WTC11 (cell line): Measurements from ENCODE around the gene MINDY4B. TPM values are rescaled to one million over a fixed set of nuclear protein-coding genes. Genes with fewer than 3 reads are reported as not detected.

Experiments
- ATAC-seq: fragments of 200-7000 bp; cut with Tn5 transposase; 2 replicates; pipeline ENCODE4 v1.10.0; 2021; ENCODE audit warnings: mild to moderate bottlenecking, moderate library complexity
- CTCF ChIA-PET: fragments of 300-600 bp; sonication (Branson Sonifier 250); formaldehyde crosslinking; loops from one replicate; lab custom pipeline; 2021; ENCODE audit warnings: antibody characterized with exemption; lab: Charles Lee
- POLR2A ChIA-PET: fragments of 350-600 bp; sonication (Branson Sonifier 250); formaldehyde crosslinking; loops from one replicate; lab custom pipeline; 2021; ENCODE audit warnings: antibody characterized with exemption; lab: Charles Lee
- DNase-seq: peaks from one replicate; pipeline ENCODE4 v3.0.0; 2021; ENCODE audit warnings: low spot score
- H3K27ac Mint-ChIP-seq: 2 replicates; pipeline ENCODE4 v1.8.0; 2021; ENCODE audit warnings: mixed read lengths
- H3K27me3 Mint-ChIP-seq: 2 replicates; pipeline ENCODE4 v1.8.0; 2021; ENCODE audit warnings: low read depth, mild to moderate bottlenecking, moderate library complexity, mixed read lengths
- H3K36me3 Mint-ChIP-seq: 2 replicates; pipeline ENCODE4 v1.8.0; 2021; ENCODE audit warnings: mixed read lengths
- H3K4me1 Mint-ChIP-seq: 2 replicates; pipeline ENCODE4 v1.8.0; 2022; ENCODE audit warnings: mixed read lengths
- H3K4me3 Mint-ChIP-seq: 2 replicates; pipeline ENCODE4 v1.8.0; 2021; ENCODE audit warnings: mild to moderate bottlenecking, moderate library complexity, mixed read lengths
- H3K9me3 Mint-ChIP-seq: 2 replicates; pipeline ENCODE4 v1.8.0; 2021; ENCODE audit warnings: mixed read lengths
- CBFB ChIP-seq: sonication (generic); formaldehyde crosslinking; IDR thresholded peaks from 2 replicates; pipeline ENCODE4 v1.8.1; 2022; ENCODE audit warnings: mild to moderate bottlenecking, low read depth, missing genetic modification reagents
- CREB1 ChIP-seq: sonication (generic); formaldehyde crosslinking; IDR thresholded peaks from 2 replicates; pipeline ENCODE4 v1.8.0; 2023; ENCODE audit warnings: mild to moderate bottlenecking, missing genetic modification reagents
- E2F1 ChIP-seq: sonication (generic); formaldehyde crosslinking; IDR thresholded peaks from 2 replicates; pipeline ENCODE4 v1.8.0; 2022; ENCODE audit warnings: mild to moderate bottlenecking, missing genetic modification reagents
- ELF4 ChIP-seq: sonication (generic); formaldehyde crosslinking; IDR thresholded peaks from 2 replicates; pipeline ENCODE4 v1.8.1; 2022; ENCODE audit warnings: low read depth, mild to moderate bottlenecking, moderate library complexity, missing genetic modification reagents
- GRHL2 ChIP-seq: fragments of 250-450 bp; sonication (Bioruptor Pico); IDR thresholded peaks from 2 replicates; pipeline ENCODE4 v1.8.0; 2022; ENCODE audit warnings: mild to moderate bottlenecking, moderate library complexity; ENCODE audit not compliant: insufficient replicate concordance, severe bottlenecking
- GTF2I ChIP-seq: fragments of 250-450 bp; sonication (Bioruptor Pico); conservative IDR thresholded peaks from 2 replicates; pipeline ENCODE4 v1.4.0; 2021; ENCODE audit warnings: mild to moderate bottlenecking
- HMGXB4 ChIP-seq: sonication (generic); formaldehyde crosslinking; IDR thresholded peaks from 2 replicates; pipeline ENCODE4 v1.8.1; 2023; ENCODE audit warnings: mild to moderate bottlenecking, moderate library complexity, missing genetic modification reagents
- JUN ChIP-seq: sonication (generic); formaldehyde crosslinking; IDR thresholded peaks from 2 replicates; pipeline ENCODE4 v1.8.0; 2023; ENCODE audit warnings: mild to moderate bottlenecking, missing genetic modification reagents
- MLX ChIP-seq: sonication (generic); formaldehyde crosslinking; IDR thresholded peaks from 2 replicates; pipeline ENCODE4 v1.8.1; 2023; ENCODE audit warnings: mild to moderate bottlenecking, missing genetic modification reagents, moderate library complexity
- NFATC4 ChIP-seq: fragments of 250-450 bp; sonication (Bioruptor Pico); IDR thresholded peaks from 2 replicates; pipeline ENCODE4 v1.9.0; 2021; ENCODE audit warnings: mild to moderate bottlenecking
- RELA ChIP-seq: sonication (generic); formaldehyde crosslinking; IDR thresholded peaks from 2 replicates; pipeline ENCODE4 v1.8.1; 2022; ENCODE audit warnings: missing genetic modification reagents, mild to moderate bottlenecking, borderline replicate concordance
- SMAD3 ChIP-seq: sonication (generic); formaldehyde crosslinking; IDR thresholded peaks from 2 replicates; pipeline ENCODE4 v1.8.0; 2022; ENCODE audit warnings: missing genetic modification reagents, mild to moderate bottlenecking, borderline replicate concordance
- SP1 ChIP-seq: sonication (generic); formaldehyde crosslinking; conservative IDR thresholded peaks from 2 replicates; pipeline ENCODE4 v1.8.1; 2022; ENCODE audit warnings: missing genetic modification reagents
- TP53 ChIP-seq: sonication (generic); formaldehyde crosslinking; IDR thresholded peaks from 2 replicates; pipeline ENCODE4 v1.8.1; 2023; ENCODE audit warnings: mild to moderate bottlenecking, missing genetic modification reagents
- ZNF138 ChIP-seq: sonication (generic); formaldehyde crosslinking; conservative IDR thresholded peaks from 2 replicates; pipeline ENCODE4 v1.8.1; 2022; ENCODE audit warnings: mild to moderate bottlenecking, moderate library complexity, missing genetic modification reagents
- ZNF281 ChIP-seq: sonication (generic); formaldehyde crosslinking; IDR thresholded peaks from 2 replicates; pipeline ENCODE4 v1.8.0; 2023; ENCODE audit warnings: mild to moderate bottlenecking, missing genetic modification reagents
- ZNF423 ChIP-seq: fragments of 250-450 bp; sonication (Bioruptor Pico); IDR thresholded peaks from 2 replicates; pipeline ENCODE4 v2.1.2; 2022; ENCODE audit warnings: mild to moderate bottlenecking, moderate library complexity
- total RNA-seq: library from RNA; stranded (reverse); gene quantifications from 3 replicates; pipeline ENCODE4 v1.2.3, GENCODE V29; 2021
- TF ChIP-seq, protein P1 (sequence below): sonication (generic); formaldehyde crosslinking; IDR thresholded peaks from 2 replicates; pipeline ENCODE4 v1.8.1; 2023; ENCODE audit warnings: mild to moderate bottlenecking, missing genetic modification reagents, borderline replicate concordance
- TF ChIP-seq, protein P2 (sequence below): sonication (generic); formaldehyde crosslinking; IDR thresholded peaks from 2 replicates; pipeline ENCODE4 v1.8.0; 2022; ENCODE audit warnings: mild to moderate bottlenecking, missing genetic modification reagents
- TF ChIP-seq, protein P3 (sequence below): sonication (generic); formaldehyde crosslinking; IDR thresholded peaks from 2 replicates; pipeline ENCODE4 v1.8.0; 2022; ENCODE audit warnings: mild to moderate bottlenecking, missing genetic modification reagents

MINDY4B gene
- total RNA-seq, 1 experiment from 2014 or later: not detected

GRCh38 chr3:150911771-150912170 is 6.5 kb upstream of the MINDY4B start (continued):
- TF ChIP-seq, protein P1, sequence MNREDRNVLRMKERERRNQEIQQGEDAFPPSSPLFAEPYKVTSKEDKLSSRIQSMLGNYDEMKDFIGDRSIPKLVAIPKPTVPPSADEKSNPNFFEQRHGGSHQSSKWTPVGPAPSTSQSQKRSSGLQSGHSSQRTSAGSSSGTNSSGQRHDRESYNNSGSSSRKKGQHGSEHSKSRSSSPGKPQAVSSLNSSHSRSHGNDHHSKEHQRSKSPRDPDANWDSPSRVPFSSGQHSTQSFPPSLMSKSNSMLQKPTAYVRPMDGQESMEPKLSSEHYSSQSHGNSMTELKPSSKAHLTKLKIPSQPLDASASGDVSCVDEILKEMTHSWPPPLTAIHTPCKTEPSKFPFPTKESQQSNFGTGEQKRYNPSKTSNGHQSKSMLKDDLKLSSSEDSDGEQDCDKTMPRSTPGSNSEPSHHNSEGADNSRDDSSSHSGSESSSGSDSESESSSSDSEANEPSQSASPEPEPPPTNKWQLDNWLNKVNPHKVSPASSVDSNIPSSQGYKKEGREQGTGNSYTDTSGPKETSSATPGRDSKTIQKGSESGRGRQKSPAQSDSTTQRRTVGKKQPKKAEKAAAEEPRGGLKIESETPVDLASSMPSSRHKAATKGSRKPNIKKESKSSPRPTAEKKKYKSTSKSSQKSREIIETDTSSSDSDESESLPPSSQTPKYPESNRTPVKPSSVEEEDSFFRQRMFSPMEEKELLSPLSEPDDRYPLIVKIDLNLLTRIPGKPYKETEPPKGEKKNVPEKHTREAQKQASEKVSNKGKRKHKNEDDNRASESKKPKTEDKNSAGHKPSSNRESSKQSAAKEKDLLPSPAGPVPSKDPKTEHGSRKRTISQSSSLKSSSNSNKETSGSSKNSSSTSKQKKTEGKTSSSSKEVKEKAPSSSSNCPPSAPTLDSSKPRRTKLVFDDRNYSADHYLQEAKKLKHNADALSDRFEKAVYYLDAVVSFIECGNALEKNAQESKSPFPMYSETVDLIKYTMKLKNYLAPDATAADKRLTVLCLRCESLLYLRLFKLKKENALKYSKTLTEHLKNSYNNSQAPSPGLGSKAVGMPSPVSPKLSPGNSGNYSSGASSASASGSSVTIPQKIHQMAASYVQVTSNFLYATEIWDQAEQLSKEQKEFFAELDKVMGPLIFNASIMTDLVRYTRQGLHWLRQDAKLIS (CRISPR knock-in tag): no peak
- TF ChIP-seq GRHL2 (CRISPR knock-in tag) (no peak), JUN (CRISPR knock-in tag) (no peak), GTF2I (CRISPR knock-in tag) (no peak), RELA (CRISPR knock-in tag) (no peak), ZNF423 (no peak)

GRCh38 chr3:150906461-150906860 is 1.2 kb upstream of the MINDY4B start:
- ChIA-PET CTCF (no interaction called here), POLR2A (no interaction called here)
- H3K4me1 Mint-ChIP-seq: no peaks in the 10 kb centered on the region
- no peaks in the 10 kb centered on the region for H3K9me3 Mint-ChIP-seq
- TF ChIP-seq SMAD3 (no peak), NFATC4 (CRISPR knock-in tag) (no peak)
- H3K4me3 Mint-ChIP-seq: no peak overlapping the region
- no peak overlapping the region for H3K27ac Mint-ChIP-seq
- ATAC-seq: no peak
- no peak for DNase-seq
- H3K27me3 Mint-ChIP-seq: no peaks in the 10 kb centered on the region
- H3K36me3 Mint-ChIP-seq: no peaks in the 10 kb centered on the region

DNA sequence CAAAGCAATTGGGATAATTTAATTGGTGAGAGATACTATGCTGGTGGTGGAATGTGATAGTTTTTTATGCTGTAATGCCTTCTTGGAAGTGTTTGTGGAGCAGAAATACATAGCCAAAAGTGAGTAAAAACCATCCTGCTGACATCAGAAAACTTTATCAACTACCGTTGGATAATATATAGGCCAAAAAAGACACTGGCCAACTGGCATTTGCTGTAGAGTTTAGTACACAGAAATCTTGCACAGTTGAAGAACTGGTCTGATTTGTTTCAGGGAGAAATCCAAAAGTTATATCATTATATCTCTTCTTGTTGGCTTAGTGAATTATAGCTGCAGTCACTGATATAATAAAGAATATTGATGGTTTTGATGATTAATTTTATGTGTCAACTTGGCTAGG is 507 bp upstream of the MINDY4B start:
- no peaks in the 10 kb centered on the region for H3K27me3 Mint-ChIP-seq

More for the DNA sequence above, 507 bp upstream of the MINDY4B start:
- POLR2A ChIA-PET: no interaction called here
- ATAC-seq: no peak
- H3K36me3 Mint-ChIP-seq: no peaks in the 10 kb centered on the region
- H3K4me3 Mint-ChIP-seq: no peak overlapping the region
- no peaks in the 10 kb centered on the region for H3K9me3 Mint-ChIP-seq
- DNase-seq: no peak
- CTCF ChIA-PET: no interaction called here
- TF ChIP-seq ZNF138 (CRISPR knock-in tag): no peak
- no peak for TF ChIP-seq ELF4
- TF ChIP-seq, protein P2, sequence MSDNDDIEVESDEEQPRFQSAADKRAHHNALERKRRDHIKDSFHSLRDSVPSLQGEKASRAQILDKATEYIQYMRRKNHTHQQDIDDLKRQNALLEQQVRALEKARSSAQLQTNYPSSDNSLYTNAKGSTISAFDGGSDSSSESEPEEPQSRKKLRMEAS (CRISPR knock-in tag): no peak
- TF ChIP-seq MLX (CRISPR knock-in tag): no peak
- no peak for TF ChIP-seq E2F1 (CRISPR knock-in tag)
- TF ChIP-seq TP53: no peak
- TF ChIP-seq SP1 (CRISPR knock-in tag): no peak
- TF ChIP-seq, protein P3, sequence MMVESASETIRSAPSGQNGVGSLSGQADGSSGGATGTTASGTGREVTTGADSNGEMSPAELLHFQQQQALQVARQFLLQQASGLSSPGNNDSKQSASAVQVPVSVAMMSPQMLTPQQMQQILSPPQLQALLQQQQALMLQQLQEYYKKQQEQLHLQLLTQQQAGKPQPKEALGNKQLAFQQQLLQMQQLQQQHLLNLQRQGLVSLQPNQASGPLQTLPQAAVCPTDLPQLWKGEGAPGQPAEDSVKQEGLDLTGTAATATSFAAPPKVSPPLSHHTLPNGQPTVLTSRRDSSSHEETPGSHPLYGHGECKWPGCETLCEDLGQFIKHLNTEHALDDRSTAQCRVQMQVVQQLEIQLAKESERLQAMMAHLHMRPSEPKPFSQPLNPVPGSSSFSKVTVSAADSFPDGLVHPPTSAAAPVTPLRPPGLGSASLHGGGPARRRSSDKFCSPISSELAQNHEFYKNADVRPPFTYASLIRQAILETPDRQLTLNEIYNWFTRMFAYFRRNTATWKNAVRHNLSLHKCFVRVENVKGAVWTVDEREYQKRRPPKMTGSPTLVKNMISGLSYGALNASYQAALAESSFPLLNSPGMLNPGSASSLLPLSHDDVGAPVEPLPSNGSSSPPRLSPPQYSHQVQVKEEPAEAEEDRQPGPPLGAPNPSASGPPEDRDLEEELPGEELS (CRISPR knock-in tag): no peak
- no peak for TF ChIP-seq JUN (CRISPR knock-in tag)
- no peak for TF ChIP-seq CBFB
- no peak for TF ChIP-seq SMAD3
- TF ChIP-seq ZNF281: no peak
- TF ChIP-seq NFATC4 (CRISPR knock-in tag): no peak
- TF ChIP-seq HMGXB4 (CRISPR knock-in tag): no peak
- TF ChIP-seq CREB1: no peak
- no peak overlapping the region for H3K27ac Mint-ChIP-seq
- H3K4me1 Mint-ChIP-seq: no peaks in the 10 kb centered on the region
